KG1 (cell line): ENCODE measurements around the gene HIPK2.

Experiments
- DNase-seq: peaks from one replicate; lab custom pipeline; 2025; lab: John Stamatoyannopoulos, UW

Gene HIPK2

DNA sequence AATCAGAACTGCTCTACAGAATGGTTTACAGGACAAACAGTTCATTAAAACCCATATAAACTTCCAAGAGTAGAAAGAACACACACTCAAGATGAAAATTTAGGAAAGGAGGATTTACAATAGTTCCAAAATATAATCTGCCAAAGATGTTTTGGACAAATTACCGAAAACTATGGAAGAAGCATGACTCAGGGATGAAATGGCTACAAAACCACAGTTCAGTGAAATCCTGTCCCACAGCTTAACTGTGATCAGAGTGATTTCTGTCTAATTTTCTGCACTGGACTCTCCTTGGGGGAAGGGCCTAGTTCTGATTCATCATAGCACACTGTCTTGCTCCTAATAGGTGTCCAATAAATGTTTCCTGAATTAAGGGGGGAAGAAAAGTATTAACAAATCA, 82.2 kb downstream of the HIPK2 start:
- DNase-seq = no peak

DNA sequence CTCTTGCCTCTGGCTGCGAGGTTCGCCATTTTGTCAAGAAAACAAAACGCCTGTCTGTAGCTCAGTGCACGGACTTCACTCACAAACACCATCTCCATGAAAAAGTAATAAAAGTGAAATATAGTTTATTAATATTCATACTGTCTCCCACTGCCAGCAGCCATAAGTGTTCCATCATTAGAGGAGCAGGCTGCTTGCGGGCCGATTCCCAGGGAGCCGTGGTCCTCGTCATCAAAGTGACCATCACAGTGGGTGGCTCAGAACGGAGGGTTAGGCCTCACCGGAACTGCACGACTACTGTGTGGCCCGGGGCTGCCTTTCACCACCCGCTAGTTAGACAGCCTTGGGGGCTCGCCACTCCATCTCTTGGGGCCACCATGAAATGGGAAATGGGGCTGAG, 82.7 kb downstream of the HIPK2 start:
- DNase-seq = no peak

DNA sequence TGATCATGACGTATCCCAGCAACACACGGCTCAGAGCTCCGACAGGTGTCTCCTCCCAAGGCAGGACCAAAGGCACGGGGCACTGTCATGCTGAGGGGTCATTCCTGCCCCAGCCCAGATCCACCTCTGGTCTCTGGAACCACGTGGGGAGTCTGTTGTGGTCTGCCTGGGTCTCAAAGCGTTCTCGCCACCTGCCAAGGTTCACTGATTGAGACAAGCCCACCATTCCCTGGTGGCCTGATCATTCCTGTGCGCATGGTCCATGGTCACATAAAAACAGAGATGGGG, 83.5 kb downstream of the HIPK2 start:
- DNase-seq = no peak

- no peak for DNase-seq
These were observed 84.0 kb downstream of the HIPK2 start for GRCh38 chr7:139693651-139694388.

DNA sequence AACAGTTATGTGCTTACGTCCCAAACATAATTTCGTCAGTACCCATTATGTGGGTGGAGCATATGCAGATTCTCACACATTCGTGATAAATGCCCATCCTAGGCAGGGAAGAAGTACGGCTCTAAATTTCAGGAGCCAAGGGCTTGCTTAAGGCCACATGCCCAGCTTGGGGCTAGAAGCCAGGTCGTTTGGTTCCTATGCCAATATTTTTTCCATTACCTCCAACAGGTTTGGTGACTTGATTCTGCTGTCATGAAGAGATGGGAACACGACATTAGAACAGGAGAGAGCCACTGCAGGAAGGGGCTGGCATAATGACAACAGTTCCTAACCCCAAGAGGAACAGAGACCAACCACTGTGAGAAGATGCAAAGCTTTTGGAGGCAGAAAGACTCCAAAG, 85.1 kb downstream of the HIPK2 start:
- no peak for DNase-seq

DNA sequence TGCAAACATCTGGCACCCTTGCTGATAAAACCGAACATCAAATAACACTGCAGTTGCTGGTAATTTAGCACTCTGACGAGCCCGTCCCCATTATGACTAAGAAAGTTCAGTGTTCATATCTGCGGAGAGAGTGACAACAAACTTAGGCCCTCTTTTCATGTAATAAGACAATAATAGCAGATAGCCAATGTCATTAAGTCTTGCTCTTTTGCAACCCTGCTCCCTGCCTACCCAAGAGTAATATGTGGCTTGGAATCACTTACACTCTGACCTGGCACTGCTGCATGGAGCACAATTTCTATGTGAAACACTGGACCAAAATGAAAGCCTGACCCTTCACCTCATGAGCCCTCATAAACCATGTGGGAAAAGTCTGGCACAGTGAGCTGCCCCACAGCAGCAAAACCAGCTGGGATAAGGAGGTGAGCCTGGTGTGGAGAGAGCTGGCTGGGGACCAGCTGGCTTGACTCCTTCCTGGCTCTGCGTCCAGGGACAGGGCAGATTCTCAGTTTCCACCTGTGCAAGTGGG, 86.5 kb downstream of the HIPK2 start:
- no peak for DNase-seq

GRCh38 chr7:139687980-139688632, 89.7 kb downstream of the HIPK2 start:
- no peak for DNase-seq

GRCh38 chr7:139687211-139687954, 90.4 kb downstream of the HIPK2 start:
- no peak for DNase-seq

GRCh38 chr7:139683137-139683921, 94.5 kb downstream of the HIPK2 start:
- no peak for DNase-seq

DNA sequence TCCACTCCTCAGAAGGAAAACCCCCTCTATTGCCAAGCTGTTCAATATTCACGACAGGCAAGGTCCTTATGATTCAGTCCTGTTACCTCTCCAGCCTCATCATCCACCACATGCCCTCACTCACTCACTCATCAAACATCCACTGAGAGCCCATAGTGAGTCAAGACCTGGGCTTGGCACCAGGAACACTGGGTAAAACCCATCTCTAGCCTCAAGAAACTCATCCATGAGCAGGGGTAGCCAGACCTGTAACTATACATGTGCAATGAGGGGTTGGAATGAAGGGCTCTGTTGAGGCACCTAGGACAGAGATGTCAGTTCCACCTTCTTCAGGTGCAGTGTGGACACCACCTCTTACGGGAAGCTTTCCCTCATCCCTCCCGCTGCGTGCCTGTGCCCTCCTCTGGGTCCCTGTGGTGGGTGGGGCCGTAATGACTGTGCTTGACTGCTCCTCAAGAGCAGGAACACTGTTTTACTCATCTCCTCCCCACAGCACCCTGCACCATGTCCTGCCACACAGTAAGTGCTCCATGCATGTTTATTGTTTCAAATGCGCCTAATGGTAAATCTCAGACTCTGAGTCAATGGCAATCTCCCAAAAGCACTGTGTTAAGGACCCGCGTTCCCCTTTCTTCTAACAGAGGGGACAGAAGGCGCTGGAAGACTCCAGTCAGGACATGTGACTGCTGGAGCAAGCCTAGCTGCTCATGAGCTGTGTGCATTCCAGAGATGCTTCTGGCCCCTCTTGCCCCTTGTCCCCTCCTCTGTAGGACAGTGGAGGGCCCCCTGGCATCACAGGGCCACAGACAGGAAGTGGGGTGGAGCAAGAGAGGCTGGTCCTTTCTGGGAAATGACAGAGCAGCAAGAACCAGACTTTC, 95.4 kb downstream of the HIPK2 start:
- DNase-seq = no peak

DNA sequence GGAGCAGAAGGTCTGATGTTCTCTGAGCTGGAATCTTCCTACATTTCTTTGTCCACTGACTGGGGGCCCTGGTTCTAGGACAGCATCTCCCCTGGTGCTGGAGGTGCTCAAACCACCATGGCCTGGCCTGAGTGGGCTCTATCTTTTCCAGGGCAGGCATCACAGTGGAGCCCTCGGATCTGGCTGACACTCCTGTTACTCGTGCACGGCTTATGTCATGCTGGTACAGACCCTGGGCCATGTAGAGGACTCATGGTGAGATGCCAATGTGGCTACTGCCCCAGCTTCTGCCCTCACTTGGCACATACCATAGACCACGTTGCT, 96.0 kb downstream of the HIPK2 start:
- no peak for DNase-seq

DNA sequence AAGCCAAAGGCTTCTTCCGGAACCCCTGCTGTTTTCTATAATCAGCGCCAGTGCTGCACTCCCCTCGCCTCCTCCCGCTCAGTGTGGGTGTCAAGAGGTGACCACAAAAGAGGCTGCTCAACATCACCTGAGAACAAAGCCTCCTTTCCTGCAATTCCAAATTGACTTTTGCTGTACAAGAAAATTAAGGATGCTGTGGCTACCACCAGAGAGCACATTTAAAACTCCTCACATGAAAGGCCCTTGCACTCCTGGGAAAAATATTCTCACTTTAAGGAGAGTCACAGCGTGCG, 96.4 kb downstream of the HIPK2 start:
- no peak for DNase-seq

DNA sequence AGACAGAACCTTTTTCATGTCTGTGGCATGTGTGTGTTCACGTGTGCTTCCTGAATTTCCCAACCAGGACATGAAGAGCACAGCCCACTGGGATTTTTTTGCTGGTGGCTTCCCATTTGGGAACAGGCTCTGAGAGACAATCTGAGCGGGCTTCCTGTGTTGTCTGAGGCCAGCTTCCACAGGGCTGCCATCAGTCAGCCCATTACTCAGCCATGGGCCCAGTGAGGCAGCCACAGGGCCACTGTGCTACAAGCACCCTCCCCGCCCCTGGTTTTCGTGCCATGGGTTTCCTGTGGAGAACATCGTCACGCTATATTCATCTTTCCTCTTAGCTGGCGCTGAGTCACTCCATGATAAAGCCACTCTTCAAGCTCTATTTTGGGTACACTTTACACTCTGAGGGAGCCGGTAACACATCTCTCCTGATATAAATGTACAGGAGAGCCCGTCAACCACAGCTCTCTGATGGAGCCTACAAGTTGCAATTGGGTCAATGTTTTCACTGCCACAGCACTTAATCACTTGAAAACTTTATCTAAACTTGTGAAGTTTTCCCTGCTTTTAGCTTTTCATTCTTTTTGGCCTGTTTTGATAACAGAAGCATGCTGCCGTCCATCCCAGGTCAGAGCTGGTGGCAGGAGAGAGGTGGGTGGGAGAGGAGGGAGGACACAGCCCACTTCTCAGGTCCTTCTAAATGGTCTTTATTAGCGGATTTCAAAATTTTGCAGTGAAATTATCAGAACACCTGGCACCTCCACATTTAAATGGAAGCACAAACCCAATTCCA, 96.9 kb downstream of the HIPK2 start:
- no peak for DNase-seq

DNA sequence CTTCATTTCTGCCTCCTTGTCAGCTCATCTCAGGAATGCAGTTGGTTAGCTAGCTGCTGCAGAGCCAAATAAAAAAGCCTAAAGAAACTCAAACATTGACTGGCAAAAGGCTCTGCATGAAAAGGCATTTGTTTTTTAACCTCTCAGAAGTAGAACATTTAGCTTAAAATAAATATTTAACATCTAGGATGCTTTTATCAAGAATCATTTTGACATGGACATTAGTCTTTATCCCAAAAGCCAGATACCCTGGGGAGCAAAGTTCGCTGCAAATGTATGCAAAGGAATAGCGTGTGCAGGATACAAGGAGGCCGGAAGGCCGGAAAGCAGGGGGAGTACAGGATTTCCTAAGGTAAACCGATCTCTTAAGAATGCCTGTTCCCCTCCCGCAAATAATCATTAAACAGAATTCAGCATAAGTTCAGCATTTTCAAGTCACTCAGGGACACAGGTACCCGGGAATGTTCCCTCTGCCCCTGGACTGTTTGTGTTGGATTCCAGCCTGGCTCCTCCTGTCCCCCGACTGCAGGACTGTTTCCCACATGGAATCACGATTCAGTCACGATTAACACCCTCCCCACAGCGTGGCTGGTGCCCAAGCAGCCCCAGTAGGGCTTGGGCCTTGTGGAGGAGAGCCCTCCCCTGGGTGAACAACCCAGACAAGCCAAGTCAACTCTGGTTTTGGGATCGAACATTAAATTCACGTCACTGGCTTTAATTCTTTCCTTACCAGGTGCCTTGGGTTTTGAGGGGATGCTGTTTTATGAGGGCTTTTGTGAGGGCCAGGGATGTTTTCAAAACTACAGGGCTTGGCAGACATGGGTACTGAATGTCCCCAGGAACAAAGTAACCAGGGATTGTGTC, 97.8 kb downstream of the HIPK2 start:
- no peak for DNase-seq

DNA sequence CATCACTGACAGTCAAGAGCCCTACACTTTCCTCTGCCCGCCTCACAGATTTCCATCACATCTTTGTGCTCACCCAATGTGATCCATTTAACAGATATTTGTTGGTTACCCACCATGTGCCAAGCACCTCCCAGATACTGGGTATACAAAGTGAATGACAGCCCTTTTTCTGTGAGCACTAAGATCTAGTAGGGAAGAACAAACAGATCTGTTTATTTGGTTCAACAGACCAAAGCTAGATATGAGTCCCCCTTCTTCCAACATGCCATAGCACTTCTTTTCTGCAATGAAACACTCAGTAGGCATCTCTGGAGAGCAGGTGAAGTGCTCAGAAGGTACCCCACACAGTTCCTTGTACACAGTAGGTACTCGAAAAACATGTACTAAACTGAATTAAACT, 101.4 kb downstream of the HIPK2 start:
- no peak for DNase-seq

DNA sequence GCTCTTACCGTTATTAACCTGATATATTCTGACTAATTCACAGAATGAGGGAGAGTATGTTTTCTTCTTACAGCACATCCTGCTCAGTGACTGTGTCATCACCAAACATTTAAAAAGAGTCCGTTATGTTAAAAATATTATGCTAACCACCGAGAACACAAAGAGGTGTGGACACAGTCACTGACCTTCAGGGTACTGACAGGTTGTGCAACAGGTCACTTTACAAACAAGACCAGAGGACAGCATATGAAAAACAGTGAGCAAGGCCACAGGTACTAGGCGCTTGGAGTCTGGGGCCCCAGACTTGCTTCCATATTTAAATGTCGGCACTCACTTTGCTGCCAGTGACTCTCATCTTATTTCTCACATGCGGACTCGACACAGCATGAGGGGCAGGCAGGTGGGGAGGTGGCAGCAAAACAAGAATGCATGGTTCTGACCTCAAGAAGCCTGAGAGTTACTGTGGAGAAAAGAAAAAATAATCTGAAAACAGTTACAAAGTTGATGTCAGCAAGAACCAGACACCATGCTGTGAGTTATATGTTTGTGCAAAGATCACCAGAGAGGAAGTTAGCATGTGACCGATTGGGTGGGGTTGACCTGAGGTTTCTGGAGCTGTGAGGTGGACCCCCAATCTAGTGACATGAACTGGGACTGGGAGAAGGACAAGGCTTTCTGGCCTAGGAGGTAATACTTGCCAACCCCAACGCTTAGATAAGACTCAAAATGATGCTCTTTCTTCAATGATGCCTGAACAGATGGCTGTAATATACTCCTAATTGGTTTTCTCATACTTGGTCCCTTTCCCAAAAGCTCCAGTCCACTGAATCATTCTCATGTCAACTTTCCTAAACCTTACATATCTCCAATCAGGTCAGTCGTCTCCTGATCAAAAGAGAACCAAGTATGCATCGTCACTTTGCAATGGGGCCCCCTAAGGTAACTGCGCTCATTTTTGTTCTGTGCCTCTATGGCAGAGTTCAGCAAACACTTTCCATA, 102.4 kb downstream of the HIPK2 start:
- no peak for DNase-seq

DNA sequence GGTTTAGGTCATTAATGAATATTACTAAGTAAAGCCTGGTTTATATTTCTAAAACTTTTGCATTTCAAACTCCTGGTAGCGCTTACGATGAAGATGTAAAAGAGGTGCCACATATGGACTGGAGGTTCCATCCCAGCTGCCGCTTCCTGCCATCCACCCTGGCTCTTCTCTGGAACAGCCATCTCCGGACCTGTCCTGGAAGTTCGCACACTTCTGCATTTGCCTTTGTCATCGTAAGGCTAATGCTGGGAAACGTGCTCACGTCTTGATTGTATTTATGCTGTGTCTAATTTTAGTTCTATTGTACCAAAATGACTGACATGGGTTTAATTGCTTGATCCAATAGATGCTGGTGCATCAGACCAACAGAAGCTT, 103.1 kb downstream of the HIPK2 start:
- DNase-seq = no peak

GRCh38 chr7:139674341-139674740, 103.5 kb downstream of the HIPK2 start:
- DNase-seq = no peak

- DNase-seq = no peak
These were observed 104.0 kb downstream of the HIPK2 start for GRCh38 chr7:139673762-139674161.
